HG03060 (cell line): ENCODE results near the gene MAP3K13.

Experiments
- ATAC-seq: cut with Tn5 transposase; IDR thresholded peaks from one replicate; pipeline ENCODE4 v1.9.1; 2021; ENCODE audit warnings: low read depth, moderate number of reproducible peaks; ENCODE audit not compliant: unreplicated experiment

Gene MAP3K13

GRCh38 chr3:185362850-185363661, at the start of gene MAP3K13:
Gene MAP3K13, plus strand, starts transcription at chr3:185363136. Its CDS starts 65,446 bp downstream, at chr3:185428582.
- peak; percentile 84 for ATAC-seq

GRCh38 chr3:185313693-185314246, 49.2 kb upstream of the MAP3K13 start:
- no peak for ATAC-seq

- no peak for ATAC-seq
These were observed 46.1 kb upstream of the MAP3K13 start for GRCh38 chr3:185316740-185317412.

GRCh38 chr3:185317674-185318073, 45.3 kb upstream of the MAP3K13 start:
- no peak for ATAC-seq

GRCh38 chr3:185318141-185318540, 44.8 kb upstream of the MAP3K13 start:
- ATAC-seq, result no peak

GRCh38 chr3:185319801-185320200, 43.1 kb upstream of the MAP3K13 start:
- ATAC-seq, result no peak

- ATAC-seq, result no peak
These were observed 42.0 kb upstream of the MAP3K13 start for GRCh38 chr3:185320949-185321348.

GRCh38 chr3:185322101-185322719, 40.7 kb upstream of the MAP3K13 start:
- no peak for ATAC-seq

- no peak for ATAC-seq
These were observed 36.8 kb upstream of the MAP3K13 start for GRCh38 chr3:185325946-185326791.

GRCh38 chr3:185327062-185327461, 35.9 kb upstream of the MAP3K13 start:
- ATAC-seq, result no peak

GRCh38 chr3:185328324-185329004, 34.5 kb upstream of the MAP3K13 start:
- no peak for ATAC-seq

GRCh38 chr3:185330238-185330637, 32.7 kb upstream of the MAP3K13 start:
- no peak for ATAC-seq

- no peak for ATAC-seq
These were observed 32.3 kb upstream of the MAP3K13 start for GRCh38 chr3:185330644-185331043.

GRCh38 chr3:185332026-185332735, 30.8 kb upstream of the MAP3K13 start:
- ATAC-seq, result peak; percentile 97

- ATAC-seq, result no peak
These were observed 27.1 kb upstream of the MAP3K13 start for GRCh38 chr3:185335799-185336198.

GRCh38 chr3:185337231-185337816, 25.6 kb upstream of the MAP3K13 start:
- no peak for ATAC-seq

GRCh38 chr3:185339945-185340344, 23.0 kb upstream of the MAP3K13 start:
- no peak for ATAC-seq

- no peak for ATAC-seq
These were observed 22.2 kb upstream of the MAP3K13 start for GRCh38 chr3:185340751-185341150.
